Smooth muscle cell (in vitro differentiated cells): Measurements from ENCODE around the gene CD69. TPM values are rescaled to one million over a fixed set of nuclear protein-coding genes. Genes with fewer than 3 reads are reported as not detected.

Source experiments
- DNase-seq: peaks from one replicate; lab custom pipeline; 2025; ENCODE audit not compliant: unreplicated experiment; lab: John Stamatoyannopoulos, UW
- H2AFZ ChIP-seq: fragments of 200-600 bp; sonication (generic); 2 replicates; pipeline ENCODE4 v1.6.0; 2016; ENCODE audit warnings: antibody characterized with exemption, low read depth, mild to moderate bottlenecking
- H3F3A ChIP-seq: fragments of 200-600 bp; sonication (generic); 2 replicates; pipeline ENCODE4 v1.6.0; 2017; ENCODE audit warnings: antibody characterized with exemption, low read depth
- H3K27ac ChIP-seq: fragments of 200-600 bp; sonication (generic); 2 replicates; pipeline ENCODE4 v1.5.1; 2016; ENCODE audit warnings: low read depth, mild to moderate bottlenecking
- H3K27me3 ChIP-seq: fragments of 200-600 bp; sonication (generic); 2 replicates; pipeline ENCODE4 v1.6.1; 2016; ENCODE audit warnings: low read depth, mild to moderate bottlenecking
- H3K36me3 ChIP-seq: fragments of 200-600 bp; sonication (generic); 2 replicates; pipeline ENCODE4 v1.5.1; 2016; ENCODE audit warnings: low read depth
- H3K4me1 ChIP-seq: fragments of 200-600 bp; sonication (generic); 2 replicates; pipeline ENCODE4 v1.5.1; 2016; ENCODE audit warnings: low read depth
- H3K4me2 ChIP-seq: fragments of 200-600 bp; sonication (generic); 2 replicates; pipeline ENCODE4 v1.6.0; 2016; ENCODE audit warnings: mild to moderate bottlenecking
- H3K4me3 ChIP-seq: fragments of 200-600 bp; sonication (generic); 2 replicates; pipeline ENCODE4 v1.5.1; 2016; ENCODE audit warnings: mild to moderate bottlenecking
- H3K79me2 ChIP-seq: fragments of 200-600 bp; sonication (generic); 2 replicates; pipeline ENCODE4 v1.6.0; 2016; ENCODE audit warnings: low read depth, mild to moderate bottlenecking
- H3K9ac ChIP-seq: fragments of 200-600 bp; sonication (generic); 2 replicates; pipeline ENCODE4 v1.6.0; 2016; ENCODE audit warnings: low read depth
- H3K9me3 ChIP-seq: fragments of 200-600 bp; sonication (generic); replicated peaks from 2 replicates; pipeline ENCODE4 v1.5.1; 2016; ENCODE audit warnings: low read depth
- H4K20me1 ChIP-seq: fragments of 200-600 bp; sonication (generic); 2 replicates; pipeline ENCODE4 v1.6.0; 2016; ENCODE audit warnings: low read depth
- CTCF ChIP-seq: fragments of 200-600 bp; sonication (generic); IDR thresholded peaks from 2 replicates; pipeline ENCODE4 v1.5.1; 2017; ENCODE audit warnings: borderline replicate concordance, mild to moderate bottlenecking, antibody characterized with exemption; ENCODE audit not compliant: insufficient read depth, poor library complexity, severe bottlenecking
- WGBS: methylation state at CpG from one replicate; pipeline ENCODE4 v1.1.7; 2016; ENCODE audit warnings: low lambda C conversion rate; 5-methylcytosine and 5-hydroxymethylcytosine counted together
- polyA plus RNA-seq: library from polyadenylated mRNA; unstranded; fragments of >200 nt; fragmentation: Nextera tagmentation; extraction: Ambion mirVana; gene quantifications from 2 replicates; pipeline ENCODE4 v1.2.1, GENCODE V29; 2016
- total RNA-seq: library from RNA; depleted of rRNA; stranded (reverse); fragments of >200 nt; gene quantifications from 2 replicates; pipeline ENCODE4 v1.2.3, GENCODE V29; 2014

The CD69 gene
- total and polyA plus RNA-seq, 2 experiments from 2014 or later = 0.13 TPM; not detected in 1

- no peak overlapping the region for H3K4me3 ChIP-seq
- peaks cover 10% of the 10 kb centered on the region for H3K4me1 ChIP-seq
- no peak for DNase-seq
- H2AFZ ChIP-seq = no peak overlapping the region
- H3K9ac ChIP-seq = no peak overlapping the region
- no peaks in the 10 kb centered on the region for H3K9me3 ChIP-seq
- no peaks in the 10 kb centered on the region for H3F3A ChIP-seq
- no peaks in the 10 kb centered on the region for H3K27me3 ChIP-seq
- no peaks in the 10 kb centered on the region for H3K36me3 ChIP-seq
- TF ChIP-seq CTCF = no peak
- H3K4me2 ChIP-seq = no peak overlapping the region
- 87% methylated on average over 5 of the region's 5 CpGs for WGBS
- H3K27ac ChIP-seq = no peak overlapping the region
- no peaks in the 10 kb centered on the region for H3K79me2 ChIP-seq
- H4K20me1 ChIP-seq = no peaks in the 10 kb centered on the region
These were observed 3.2 kb downstream of the CD69 start for GRCh38 chr12:9757433-9758025.

GRCh38 chr12:9756706-9757105 lies 4.0 kb downstream of the CD69 start:
- DNase-seq = no peak
- peaks cover 10% of the 10 kb centered on the region for H3K4me1 ChIP-seq
- H2AFZ ChIP-seq = no peak overlapping the region
- no peaks in the 10 kb centered on the region for H3K79me2 ChIP-seq
- no peaks in the 10 kb centered on the region for H3K9me3 ChIP-seq
- H3K27me3 ChIP-seq = no peaks in the 10 kb centered on the region
- WGBS = 91% methylated on average over 5 of the region's 5 CpGs
- H3K27ac ChIP-seq = no peak overlapping the region
- H3F3A ChIP-seq = no peaks in the 10 kb centered on the region
- H3K4me3 ChIP-seq = no peak overlapping the region
- no peak for TF ChIP-seq CTCF
- no peak overlapping the region for H3K4me2 ChIP-seq
- no peaks in the 10 kb centered on the region for H3K36me3 ChIP-seq
- no peaks in the 10 kb centered on the region for H4K20me1 ChIP-seq
- no peak overlapping the region for H3K9ac ChIP-seq

- Histone ChIP-seq H3K9me3 (no peaks in the 10 kb centered on the region), H2AFZ (no peak overlapping the region), H4K20me1 (no peaks in the 10 kb centered on the region), H3K4me2 (no peak overlapping the region), H3K79me2 (no peaks in the 10 kb centered on the region), H3K27me3 (no peaks in the 10 kb centered on the region), H3K4me1 (peaks cover 6% of the 10 kb centered on the region), H3K27ac (no peak overlapping the region), H3K36me3 (no peaks in the 10 kb centered on the region), H3K9ac (no peak overlapping the region), H3F3A (no peaks in the 10 kb centered on the region), H3K4me3 (no peak overlapping the region)
- no peak for DNase-seq
- TF ChIP-seq CTCF = no peak
- WGBS = 93% methylated on average over 2 of the region's 2 CpGs
These were observed 4.5 kb downstream of the CD69 start for GRCh38 chr12:9756170-9756569.

GRCh38 chr12:9755567-9755966 lies 5.1 kb downstream of the CD69 start:
- DNase-seq = no peak
- Histone ChIP-seq H3K4me3 (no peak overlapping the region), H3K9me3 (no peaks in the 10 kb centered on the region), H3K4me1 (peaks cover 2% of the 10 kb centered on the region), H3K4me2 (no peak overlapping the region), H3K9ac (no peak overlapping the region), H3K27ac (no peak overlapping the region), H3K79me2 (no peaks in the 10 kb centered on the region), H2AFZ (no peak overlapping the region), H4K20me1 (no peaks in the 10 kb centered on the region), H3K27me3 (no peaks in the 10 kb centered on the region), H3F3A (no peaks in the 10 kb centered on the region), H3K36me3 (no peaks in the 10 kb centered on the region)
- 89% methylated on average over 2 of the region's 2 CpGs for WGBS
- no peak for TF ChIP-seq CTCF
